GM12873 (cell line): ENCODE measurements around the gene CTXND2.

Experiments used
- CTCF ChIP-seq: IDR thresholded peaks from 2 replicates; pipeline ENCODE4 v1.5.1; 2012; ENCODE audit warnings: low read depth, mild to moderate bottlenecking, moderate library complexity, low read length, control low read depth; ENCODE audit not compliant: insufficient read depth; ENCODE audit errors: missing control alignments

Gene CTXND2

GRCh38 chr1:150960646-150961045, 73.7 kb downstream of the CTXND2 start:
- TF ChIP-seq CTCF = no peak

- TF ChIP-seq CTCF = no peak
These were observed 74.8 kb downstream of the CTXND2 start for GRCh38 chr1:150961756-150962155.
